Measurements from ENCODE around the gene RAB8B. TPM values are rescaled to one million over a fixed set of nuclear protein-coding genes. Genes with fewer than 3 reads are reported as not detected.
A peak's percentile ranks its signal among the peaks of the same experiment; 100 is the strongest.

RAB8B gene
- total RNA-seq, 1 donor from 2014 or later: 55.8 TPM

- DNase-seq (ENCODE audit: low read depth in 2 of 2): no peak
Observed at GRCh38 chr15:63185206-63185605, 4.2 kb upstream of the RAB8B start.

GRCh38 chr15:63186065-63186464 lies 3.3 kb upstream of the RAB8B start:
- no peak for DNase-seq (ENCODE audit: low read depth in 2 of 2)

GRCh38 chr15:63187589-63188226 lies 1.7 kb upstream of the RAB8B start:
- DNase-seq (ENCODE audit: low read depth in 2 of 2): no peak

GRCh38 chr15:63188247-63188925 lies 1.0 kb upstream of the RAB8B start:
- no peak for DNase-seq (ENCODE audit: low read depth in 2 of 2)

- peak in 1 of 2 donors; percentile 29 for DNase-seq (ENCODE audit: low read depth in 2 of 2)
Observed at GRCh38 chr15:63189941-63190768, 749 bp downstream of the RAB8B start.

GRCh38 chr15:63190769-63191649 lies 1.6 kb downstream of the RAB8B start:
- DNase-seq (ENCODE audit: low read depth in 2 of 2): peak in 1 of 2 donors; percentile 26

GRCh38 chr15:63191895-63192618 lies 2.7 kb downstream of the RAB8B start:
- no peak for DNase-seq (ENCODE audit: low read depth in 2 of 2)

GRCh38 chr15:63192619-63193206 lies 3.3 kb downstream of the RAB8B start:
- DNase-seq (ENCODE audit: low read depth in 2 of 2): no peak

GRCh38 chr15:63194302-63194701 lies 4.9 kb downstream of the RAB8B start:
- DNase-seq (ENCODE audit: low read depth in 2 of 2): no peak

- no peak for DNase-seq (ENCODE audit: low read depth in 2 of 2)
Observed at GRCh38 chr15:63194880-63195568, 5.6 kb downstream of the RAB8B start.

GRCh38 chr15:63195569-63196015 lies 6.2 kb downstream of the RAB8B start:
- DNase-seq (ENCODE audit: low read depth in 2 of 2): no peak

GRCh38 chr15:63196842-63197241 lies 7.4 kb downstream of the RAB8B start:
- DNase-seq (ENCODE audit: low read depth in 2 of 2): no peak

- no peak for DNase-seq (ENCODE audit: low read depth in 2 of 2)
Observed at GRCh38 chr15:63197626-63198025, 8.2 kb downstream of the RAB8B start.

GRCh38 chr15:63198371-63199250 lies 9.2 kb downstream of the RAB8B start:
- DNase-seq (ENCODE audit: low read depth in 2 of 2): no peak

- DNase-seq (ENCODE audit: low read depth in 2 of 2): no peak
Observed at GRCh38 chr15:63200464-63201249, 11.3 kb downstream of the RAB8B start.

GRCh38 chr15:63202861-63203260 lies 13.5 kb downstream of the RAB8B start:
- DNase-seq (ENCODE audit: low read depth in 2 of 2): peak in 1 of 2 donors; percentile 21

- no peak for DNase-seq (ENCODE audit: low read depth in 2 of 2)
Observed at GRCh38 chr15:63203451-63204090, 14.2 kb downstream of the RAB8B start.

Measured in dermis microvascular lymphatic vessel endothelial cell (primary cell).